Testis (tissue), 2 donors: Measurements from ENCODE around the gene ZNF106.

Experiments used
- CTCF ChIP-seq, 3 experiments: fragments of 450-650 bp in 2 of 3; fragments of 200-600 bp in 1 of 3; sonication (generic) in 1 of 3; IDR thresholded peaks; one replicate each; pipeline ENCODE4 v1.5.1; 2016 to 2019; ENCODE audit warnings: antibody characterized with exemption in 3 of 3, mild to moderate bottlenecking in 2 of 3, moderate library complexity in 1 of 3
- POLR2A ChIP-seq: fragments of 450-650 bp; IDR thresholded peaks from one replicate; pipeline ENCODE4 v1.6.1; 2017; ENCODE audit warnings: antibody characterized with exemption, mild to moderate bottlenecking, moderate library complexity

GRCh38 chr15:42411884-42412283 is 79.1 kb downstream of the ZNF106 start:
- TF ChIP-seq CTCF (IDR thresholded peaks at IDR 0.05) (no peak), POLR2A (no peak)
